Activated CD8-positive, alpha-beta T cell treated with anti-CD3 and anti-CD28 coated beads, Interleukin-2, amount 10 ng/mL, durations not matched to agents 7 days and 5 days (primary cell): ENCODE results near the gene KCNMB2. TPM values are rescaled to one million over a fixed set of nuclear protein-coding genes. Genes with fewer than 3 reads are reported as not detected.

Experiments used
- ATAC-seq: fragments of 150-1000 bp; cut with Tn5 transposase; one replicate; pipeline ENCODE4 v1.10.0; 2021; ENCODE audit warnings: moderate library complexity
- CTCF ChIA-PET: fragments of 350-600 bp; sonication (Branson Sonifier 250); formaldehyde crosslinking; loops from one replicate; lab custom pipeline; 2021; ENCODE audit warnings: antibody characterized with exemption; lab: Charles Lee
- POLR2A ChIA-PET: fragments of 350-600 bp; sonication (Branson Sonifier 250); formaldehyde crosslinking; loops from one replicate; lab custom pipeline; 2021; ENCODE audit warnings: antibody characterized with exemption; lab: Charles Lee
- DNase-seq: peaks from one replicate; pipeline ENCODE4 v3.0.0-alpha.2; 2020
- H3K27ac Mint-ChIP-seq: one replicate; pipeline ENCODE4 v1.8.0; 2021; ENCODE audit warnings: mild to moderate bottlenecking, mixed read lengths
- H3K27me3 Mint-ChIP-seq: one replicate; pipeline ENCODE4 v1.8.0; 2021; ENCODE audit warnings: low read depth, mixed read lengths
- H3K36me3 Mint-ChIP-seq: one replicate; pipeline ENCODE4 v1.8.0; 2021; ENCODE audit warnings: low read depth, mixed read lengths
- H3K4me1 Mint-ChIP-seq: one replicate; pipeline ENCODE4 v1.8.0; 2021; ENCODE audit warnings: low read depth, mixed read lengths
- H3K4me3 Mint-ChIP-seq: one replicate; pipeline ENCODE4 v1.8.0; 2021; ENCODE audit warnings: mild to moderate bottlenecking, mixed read lengths
- H3K9me3 Mint-ChIP-seq: one replicate; pipeline ENCODE4 v1.8.0; 2022; ENCODE audit warnings: mixed read lengths; ENCODE audit not compliant: insufficient read depth
- total RNA-seq, 2 experiments: library from RNA; stranded (reverse); gene quantifications; one replicate each; pipeline ENCODE4 v1.2.3, GENCODE V29; 2021

Gene KCNMB2
- total RNA-seq, 2 experiments from 2014 or later = not detected

DNA sequence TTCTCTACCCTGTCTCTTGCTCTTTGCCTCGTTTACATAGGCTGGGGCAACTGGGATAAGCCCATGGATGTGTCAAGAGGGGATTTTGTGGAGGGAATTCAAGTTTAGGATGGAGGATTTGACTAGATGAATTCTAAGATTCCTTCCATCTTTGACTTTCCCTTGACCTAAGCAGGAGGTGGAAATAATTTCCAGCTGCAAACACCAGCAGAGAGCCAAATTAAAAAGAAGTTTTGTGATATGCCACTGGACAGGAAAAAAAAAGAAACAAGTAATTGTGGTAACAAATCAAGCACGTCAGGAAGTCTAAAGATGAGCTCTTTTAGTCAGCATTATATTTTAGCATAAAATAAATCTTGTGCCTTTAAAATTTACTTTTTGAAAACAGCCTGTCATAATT, 49.8 kb downstream of the KCNMB2 start:
- no peaks in the 10 kb centered on the region for H3K4me1 Mint-ChIP-seq
- no peak overlapping the region for H3K27ac Mint-ChIP-seq
- no peak overlapping the region for H3K4me3 Mint-ChIP-seq
- ATAC-seq (no peak), DNase-seq (no peak)
- H3K9me3 Mint-ChIP-seq = no peaks in the 10 kb centered on the region
- no peaks in the 10 kb centered on the region for H3K36me3 Mint-ChIP-seq
- ChIA-PET POLR2A (no interaction called here), CTCF (no interaction called here)
- no peaks in the 10 kb centered on the region for H3K27me3 Mint-ChIP-seq

DNA sequence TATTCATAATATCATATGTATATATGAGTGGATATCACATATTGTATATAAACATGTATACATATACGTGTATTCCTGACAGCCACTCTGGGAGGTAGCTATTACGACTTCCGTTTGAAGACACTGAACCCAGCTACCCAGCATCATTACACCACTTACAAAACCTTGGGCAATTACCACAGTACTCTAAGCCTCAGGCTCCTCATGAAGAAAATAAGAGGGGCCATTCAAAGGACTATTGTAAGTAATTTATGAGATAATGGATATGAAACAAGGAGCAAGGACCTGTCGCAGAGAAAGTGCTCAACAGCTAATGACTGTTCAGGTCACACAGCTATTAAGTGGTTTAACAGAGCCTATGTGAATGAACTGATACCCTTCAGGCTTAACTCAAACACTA, 52.4 kb downstream of the KCNMB2 start:
- Mint-ChIP-seq H3K36me3 (no peaks in the 10 kb centered on the region), H3K9me3 (no peaks in the 10 kb centered on the region), H3K4me1 (no peaks in the 10 kb centered on the region), H3K4me3 (no peak overlapping the region), H3K27me3 (no peaks in the 10 kb centered on the region), H3K27ac (no peak overlapping the region)
- POLR2A ChIA-PET = no interaction called here
- DNase-seq (no peak), ATAC-seq (no peak)
- CTCF ChIA-PET = no interaction called here

- CTCF ChIA-PET = no interaction called here
- POLR2A ChIA-PET = no interaction called here
- no peaks in the 10 kb centered on the region for H3K36me3 Mint-ChIP-seq
- ATAC-seq (no peak), DNase-seq (no peak)
- H3K4me1 Mint-ChIP-seq = no peaks in the 10 kb centered on the region
- no peak overlapping the region for H3K27ac Mint-ChIP-seq
- H3K9me3 Mint-ChIP-seq = no peaks in the 10 kb centered on the region
- no peaks in the 10 kb centered on the region for H3K27me3 Mint-ChIP-seq
- H3K4me3 Mint-ChIP-seq = no peak overlapping the region
These were observed 57.5 kb downstream of the KCNMB2 start for GRCh38 chr3:178593786-178594185.

- H3K27ac Mint-ChIP-seq = no peak overlapping the region
- ChIA-PET CTCF (no interaction called here), POLR2A (no interaction called here)
- no peaks in the 10 kb centered on the region for H3K9me3 Mint-ChIP-seq
- H3K4me1 Mint-ChIP-seq = no peaks in the 10 kb centered on the region
- ATAC-seq = no peak
- no peak for DNase-seq
- no peak overlapping the region for H3K4me3 Mint-ChIP-seq
- no peaks in the 10 kb centered on the region for H3K36me3 Mint-ChIP-seq
- H3K27me3 Mint-ChIP-seq = no peaks in the 10 kb centered on the region
These were observed 61.1 kb downstream of the KCNMB2 start for GRCh38 chr3:178597371-178597770.

DNA sequence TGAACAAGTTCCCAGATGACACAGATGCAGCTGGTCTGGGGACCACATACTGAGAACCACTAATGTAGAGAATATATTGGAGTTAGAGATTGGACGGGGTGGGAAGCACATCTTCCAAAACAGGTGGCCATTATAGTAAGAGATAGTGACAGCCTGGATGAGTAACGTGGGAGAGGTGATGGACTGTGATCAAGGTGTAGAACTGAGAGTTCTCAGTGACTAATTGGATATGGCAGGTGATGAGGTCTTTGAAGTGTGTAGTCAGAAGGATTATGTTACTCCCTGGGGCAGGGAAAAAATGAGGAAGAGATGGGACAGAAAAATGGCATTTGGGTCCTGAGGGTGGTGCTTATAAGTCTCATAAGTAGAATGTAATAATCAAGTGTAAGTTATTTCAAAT, 66.6 kb downstream of the KCNMB2 start:
- Mint-ChIP-seq H3K27me3 (no peaks in the 10 kb centered on the region), H3K36me3 (no peaks in the 10 kb centered on the region), H3K4me1 (no peaks in the 10 kb centered on the region), H3K27ac (no peak overlapping the region), H3K9me3 (no peaks in the 10 kb centered on the region), H3K4me3 (no peak overlapping the region)
- no peak for DNase-seq
- CTCF ChIA-PET = no interaction called here
- POLR2A ChIA-PET = no interaction called here
- ATAC-seq = no peak

DNA sequence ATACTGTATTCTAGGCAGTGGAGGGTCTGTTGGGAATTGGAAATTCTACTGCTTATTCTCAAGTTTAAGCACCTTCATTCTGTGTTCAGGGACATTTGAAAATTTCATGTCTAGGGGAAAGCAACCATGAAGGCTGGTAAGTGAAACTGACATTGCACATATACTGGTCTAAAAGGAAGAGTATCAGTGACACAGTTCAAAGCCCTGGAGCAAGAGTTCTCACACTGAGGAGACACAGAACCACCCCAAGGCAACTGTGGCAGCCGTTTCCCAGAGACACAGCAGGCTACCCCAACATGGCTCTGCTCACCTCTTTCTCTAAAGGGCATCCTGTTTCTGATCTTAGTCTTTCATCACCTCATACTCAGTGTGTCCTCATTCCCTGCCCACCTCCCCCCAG, 67.5 kb downstream of the KCNMB2 start:
- Mint-ChIP-seq H3K4me3 (no peak overlapping the region), H3K27ac (no peak overlapping the region), H3K4me1 (no peaks in the 10 kb centered on the region), H3K27me3 (no peaks in the 10 kb centered on the region), H3K36me3 (no peaks in the 10 kb centered on the region), H3K9me3 (no peaks in the 10 kb centered on the region)
- ATAC-seq = no peak
- ChIA-PET POLR2A (no interaction called here), CTCF (no interaction called here)
- no peak for DNase-seq

DNA sequence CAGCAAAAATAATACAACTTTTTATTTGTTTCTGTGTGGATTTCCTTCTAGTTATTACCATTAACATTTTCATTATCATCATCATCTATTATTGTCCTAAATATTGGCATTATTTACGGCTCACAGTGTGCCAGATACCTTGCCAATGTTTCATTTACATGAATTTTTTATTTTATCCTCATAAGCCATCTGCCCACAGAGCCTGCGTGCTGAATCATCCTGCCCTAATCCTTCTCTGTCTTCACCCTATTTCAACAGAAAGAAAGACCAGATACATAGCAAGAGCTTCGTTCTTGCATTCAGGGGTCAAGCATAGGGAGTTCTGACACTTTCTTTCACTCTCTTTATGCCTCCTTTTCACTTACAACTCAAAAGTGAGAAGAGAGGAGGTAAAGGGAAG, 82.0 kb downstream of the KCNMB2 start:
- no peaks in the 10 kb centered on the region for H3K9me3 Mint-ChIP-seq
- DNase-seq (no peak), ATAC-seq (no peak)
- H3K27ac Mint-ChIP-seq = no peak overlapping the region
- H3K4me3 Mint-ChIP-seq = no peak overlapping the region
- no peaks in the 10 kb centered on the region for H3K4me1 Mint-ChIP-seq
- H3K27me3 Mint-ChIP-seq = no peaks in the 10 kb centered on the region
- ChIA-PET POLR2A (no interaction called here), CTCF (no interaction called here)
- H3K36me3 Mint-ChIP-seq = no peaks in the 10 kb centered on the region

DNA sequence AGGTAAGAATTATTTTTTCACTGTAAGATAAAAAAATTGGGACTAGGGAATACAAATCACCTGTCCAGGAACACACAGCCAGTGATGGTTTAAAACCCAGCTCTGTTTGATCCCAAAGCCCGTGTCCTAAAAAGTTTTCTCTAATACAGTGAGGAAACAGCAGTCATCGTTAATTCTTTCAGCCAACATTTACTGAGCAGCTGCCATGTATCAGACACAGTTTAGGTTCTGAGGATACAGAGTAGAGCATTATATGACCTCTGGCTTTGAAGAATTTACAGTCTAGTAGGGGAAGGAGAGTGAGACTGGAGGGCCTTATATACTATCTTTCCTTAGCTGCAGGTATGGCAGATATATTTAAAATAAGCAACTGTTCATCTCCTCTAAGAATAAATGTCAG, 82.7 kb downstream of the KCNMB2 start:
- DNase-seq (no peak), ATAC-seq (no peak)
- H3K9me3 Mint-ChIP-seq = no peaks in the 10 kb centered on the region
- ChIA-PET POLR2A (no interaction called here), CTCF (no interaction called here)
- no peaks in the 10 kb centered on the region for H3K36me3 Mint-ChIP-seq
- H3K27me3 Mint-ChIP-seq = no peaks in the 10 kb centered on the region
- H3K4me3 Mint-ChIP-seq = no peak overlapping the region
- no peaks in the 10 kb centered on the region for H3K4me1 Mint-ChIP-seq
- H3K27ac Mint-ChIP-seq = no peak overlapping the region

DNA sequence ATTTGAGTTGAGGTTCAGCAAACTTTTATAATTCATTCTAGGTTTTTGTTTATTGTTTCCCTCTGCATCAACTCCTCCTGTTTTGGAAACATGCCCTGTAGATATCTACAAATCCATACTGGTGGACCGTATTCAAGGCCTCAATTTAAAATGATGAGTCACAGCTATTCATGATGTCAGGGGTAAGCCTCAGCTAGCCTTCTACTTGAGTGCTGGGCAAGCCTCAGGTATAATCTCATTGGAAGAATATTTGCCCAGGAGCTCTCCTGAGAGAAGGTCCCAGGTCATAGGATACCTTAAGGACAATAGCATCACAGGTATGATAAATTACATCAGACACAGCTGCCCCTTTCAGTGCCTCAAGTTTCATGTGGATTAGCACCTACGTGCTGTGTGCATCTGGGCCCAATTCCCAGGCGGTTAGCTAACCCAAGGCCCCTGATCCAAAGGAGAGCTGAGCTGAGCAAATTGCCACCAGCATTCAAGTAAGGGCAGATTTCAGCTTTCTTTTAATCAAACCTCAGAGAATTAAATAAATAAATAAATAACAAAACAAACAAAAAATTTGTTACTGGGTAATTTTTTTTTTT, 87.5 kb downstream of the KCNMB2 start:
- Mint-ChIP-seq H3K9me3 (no peaks in the 10 kb centered on the region), H3K4me3 (no peak overlapping the region), H3K27ac (no peak overlapping the region), H3K36me3 (no peaks in the 10 kb centered on the region), H3K4me1 (no peaks in the 10 kb centered on the region), H3K27me3 (no peaks in the 10 kb centered on the region)
- ChIA-PET POLR2A (interaction anchor here (0.7 kb wide), 1 partner anchor 1672 kb away, joined by 3 read pairs; no protein-coding TSS in a partner anchor), CTCF (interaction anchor here (1.3 kb wide), 1 partner anchor 187 kb away, joined by 3 read pairs; no protein-coding TSS in a partner anchor)
- DNase-seq (no peak), ATAC-seq (no peak)

DNA sequence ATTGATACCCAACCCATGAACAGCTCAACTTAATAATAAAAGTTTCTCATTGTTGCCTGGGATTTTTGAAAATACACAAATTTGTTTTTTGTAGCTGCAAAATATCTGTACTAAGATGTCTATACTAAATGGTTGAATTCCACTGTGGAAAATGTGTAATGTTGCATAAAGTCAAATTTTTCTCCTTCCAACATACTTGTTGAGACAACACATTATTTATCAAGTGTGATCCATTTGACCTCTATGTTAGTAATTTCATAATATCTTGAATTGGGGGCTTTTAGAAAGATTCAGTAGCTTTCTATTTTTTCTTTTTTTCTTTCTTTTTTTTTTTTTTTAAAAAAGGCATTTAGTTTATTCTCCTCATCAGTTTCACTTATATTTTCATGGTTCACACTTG, 88.0 kb downstream of the KCNMB2 start:
- H3K4me1 Mint-ChIP-seq = no peaks in the 10 kb centered on the region
- DNase-seq (no peak), ATAC-seq (no peak)
- no peak overlapping the region for H3K27ac Mint-ChIP-seq
- POLR2A ChIA-PET = interaction anchor here (0.7 kb wide), 1 partner anchor 1672 kb away, joined by 3 read pairs; no protein-coding TSS in a partner anchor
- no peaks in the 10 kb centered on the region for H3K27me3 Mint-ChIP-seq
- H3K9me3 Mint-ChIP-seq = no peaks in the 10 kb centered on the region
- H3K4me3 Mint-ChIP-seq = no peak overlapping the region
- CTCF ChIA-PET = interaction anchor here (1.3 kb wide), 1 partner anchor 188 kb away, joined by 3 read pairs; no protein-coding TSS in a partner anchor
- H3K36me3 Mint-ChIP-seq = no peaks in the 10 kb centered on the region

- ATAC-seq = no peak
- Mint-ChIP-seq H3K4me1 (no peaks in the 10 kb centered on the region), H3K9me3 (no peaks in the 10 kb centered on the region), H3K27ac (no peak overlapping the region), H3K36me3 (no peaks in the 10 kb centered on the region), H3K27me3 (no peaks in the 10 kb centered on the region), H3K4me3 (no peak overlapping the region)
- ChIA-PET CTCF (no interaction called here), POLR2A (no interaction called here)
- DNase-seq = no peak
These were observed 88.9 kb downstream of the KCNMB2 start for GRCh38 chr3:178625053-178625600.

DNA sequence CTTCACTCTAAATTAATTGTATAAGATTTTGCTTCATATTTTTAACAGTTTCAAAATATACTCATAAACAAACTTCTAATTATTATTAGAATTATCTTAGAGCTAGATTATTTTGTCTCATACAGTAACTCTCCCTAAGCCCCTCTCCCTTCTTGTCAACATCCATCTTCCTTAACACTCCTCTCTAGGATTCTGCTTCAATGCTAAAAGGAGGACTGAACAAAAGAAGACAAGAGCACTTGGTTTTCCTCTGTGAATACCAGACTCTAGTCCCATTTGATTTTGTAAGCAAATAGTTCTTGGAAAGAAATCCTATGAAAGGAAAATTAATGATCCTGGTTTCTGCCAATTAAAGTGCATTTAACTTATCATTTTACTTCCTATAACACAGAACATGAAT, 91.8 kb downstream of the KCNMB2 start:
- ChIA-PET CTCF (no interaction called here), POLR2A (no interaction called here)
- ATAC-seq = no peak
- Mint-ChIP-seq H3K27ac (no peak overlapping the region), H3K27me3 (no peaks in the 10 kb centered on the region), H3K36me3 (no peaks in the 10 kb centered on the region), H3K4me3 (no peak overlapping the region), H3K4me1 (no peaks in the 10 kb centered on the region), H3K9me3 (no peaks in the 10 kb centered on the region)
- no peak for DNase-seq
